ENCODE results near the gene TMEM125. TPM values are rescaled to one million over a fixed set of nuclear protein-coding genes. Genes with fewer than 3 reads are reported as not detected.

TMEM125 gene
- total and polyA plus RNA-seq, 3 donors from 2014 or later: 0.71 to 2.2 (median 2.0) TPM

GRCh38 chr1:43274804-43275180 lies 5.0 kb downstream of the TMEM125 start:
- Histone ChIP-seq H3K27me3 (no peaks in the 10 kb centered on the region), H3K27ac (no peak overlapping the region), H3K4me1 (peaks cover 12% of the 10 kb centered on the region), H3K9me3 (no peaks in the 10 kb centered on the region), H3K4me3 (no peak overlapping the region), H3K36me3 (ENCODE audit: low read depth, missing control alignments) (no peaks in the 10 kb centered on the region)
- WGBS, 2 donors: 69 to 85% methylated on average over 8 of the region's 8 CpGs
- no peak for DNase-seq
- no peak for TF ChIP-seq CTCF (IDR thresholded peaks at IDR 0.05)
- TF ChIP-seq POLR2A (IDR thresholded peaks at IDR 0.05): no peak
- intact Hi-C loops (cut with DNase I; ENCODE audit: low total_unique reads): no loop called here

DNA sequence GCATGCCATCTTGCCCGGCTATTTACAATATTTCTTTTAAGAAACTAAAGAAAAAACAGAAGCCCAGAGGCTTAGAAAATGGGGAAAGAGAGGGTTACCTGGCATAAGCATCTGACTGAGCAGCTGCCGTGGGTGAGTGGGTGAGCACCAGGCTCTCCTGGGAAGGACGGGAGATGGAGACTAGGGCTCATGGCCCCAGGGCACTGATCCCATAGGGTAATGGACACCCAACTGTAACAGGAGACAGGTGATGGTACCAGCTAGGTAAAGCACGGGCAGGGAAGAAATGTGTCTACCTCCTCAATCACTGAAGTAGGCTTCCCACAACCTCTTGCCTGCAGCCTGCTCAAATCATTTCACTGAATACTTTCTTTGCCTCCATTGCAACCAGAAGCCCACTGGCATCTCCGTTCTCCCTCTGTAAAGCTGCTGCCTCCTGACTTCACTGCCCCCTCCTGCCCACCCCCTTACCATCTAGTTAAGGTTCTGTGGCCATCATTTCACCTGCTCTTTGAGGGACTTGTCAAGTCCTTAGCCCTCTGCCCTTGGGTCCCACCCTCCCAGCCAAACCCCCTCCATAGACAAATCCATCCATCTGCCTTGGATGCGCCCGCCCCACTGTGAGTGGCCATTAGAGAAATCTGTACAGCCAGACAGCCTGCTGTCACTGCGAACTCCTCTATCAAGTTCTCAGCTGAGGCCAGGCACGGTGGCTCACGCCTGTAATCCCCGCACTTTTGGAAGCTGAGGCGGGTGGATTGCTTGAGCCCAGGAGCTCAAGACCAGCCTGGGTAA lies 6.2 kb downstream of the TMEM125 start:
- TF ChIP-seq POLR2A (IDR thresholded peaks at IDR 0.05): no peak
- no peak for TF ChIP-seq CTCF (IDR thresholded peaks at IDR 0.05)
- H3K9me3 ChIP-seq: no peaks in the 10 kb centered on the region
- H3K36me3 ChIP-seq (ENCODE audit: low read depth, missing control alignments): no peaks in the 10 kb centered on the region
- H3K27ac ChIP-seq: no peak overlapping the region
- H3K27me3 ChIP-seq: no peaks in the 10 kb centered on the region
- H3K4me3 ChIP-seq: no peak overlapping the region
- H3K4me1 ChIP-seq: peaks cover 8% of the 10 kb centered on the region
- no peak for DNase-seq
- intact Hi-C loops (cut with DNase I; ENCODE audit: low total_unique reads): no loop called here
- 80 to 94% methylated on average over 11 to 12 of the region's 12 CpGs for WGBS, 2 donors

GRCh38 chr1:43276673-43277072 lies 6.9 kb downstream of the TMEM125 start:
- TF ChIP-seq POLR2A (IDR thresholded peaks at IDR 0.05): no peak
- TF ChIP-seq CTCF (IDR thresholded peaks at IDR 0.05): no peak
- intact Hi-C loops (cut with DNase I; ENCODE audit: low total_unique reads): no loop called here
- DNase-seq: no peak
- Histone ChIP-seq H3K27ac (no peak overlapping the region), H3K4me3 (no peak overlapping the region), H3K9me3 (no peaks in the 10 kb centered on the region), H3K4me1 (peaks cover 8% of the 10 kb centered on the region), H3K36me3 (ENCODE audit: low read depth, missing control alignments) (no peaks in the 10 kb centered on the region), H3K27me3 (no peaks in the 10 kb centered on the region)
- 47 to 61% methylated on average over 7 of the region's 7 CpGs for WGBS, 2 donors

DNA sequence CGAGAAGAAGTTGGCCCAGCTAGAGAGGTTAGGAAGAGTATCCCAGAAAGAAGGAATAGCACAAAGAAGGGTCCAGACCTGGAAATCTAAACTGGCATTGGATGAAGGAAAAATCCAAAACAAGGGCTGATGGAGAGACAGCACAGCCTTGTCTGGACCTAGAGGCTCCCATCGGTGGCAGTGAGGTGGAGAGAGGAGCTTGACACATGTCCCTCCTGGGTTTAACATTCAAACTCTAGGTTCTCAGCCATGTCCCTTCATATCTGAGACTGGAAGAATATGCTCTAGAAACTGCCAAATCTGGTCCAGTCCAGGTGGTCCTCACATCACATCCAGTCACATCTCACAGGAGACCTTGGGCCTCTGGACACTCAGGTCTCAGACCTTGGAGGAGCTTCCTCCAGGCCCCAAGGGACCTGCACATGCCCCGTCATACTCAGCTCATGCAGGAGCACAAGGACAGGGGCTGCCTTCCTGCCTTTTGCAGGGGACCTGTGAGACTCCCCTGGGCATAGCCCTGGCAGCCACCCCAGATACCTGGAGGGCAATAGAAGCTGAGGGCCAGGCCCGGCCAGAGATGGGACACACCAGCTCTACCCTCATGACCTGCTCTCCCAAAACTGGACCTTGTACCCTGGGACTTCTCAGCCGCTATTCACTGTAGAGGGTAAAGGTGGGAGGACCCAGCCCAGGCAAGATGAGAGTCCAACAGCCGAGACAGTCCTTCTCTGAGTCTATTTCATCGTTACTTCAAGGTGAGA lies 7.5 kb downstream of the TMEM125 start:
- no peaks in the 10 kb centered on the region for H3K27me3 ChIP-seq
- no peak for TF ChIP-seq CTCF (IDR thresholded peaks at IDR 0.05)
- no peak for TF ChIP-seq POLR2A (IDR thresholded peaks at IDR 0.05)
- 73 to 89% methylated on average over 7 of the region's 7 CpGs for WGBS, 2 donors
- no peaks in the 10 kb centered on the region for H3K9me3 ChIP-seq
- H3K36me3 ChIP-seq (ENCODE audit: low read depth, missing control alignments): no peaks in the 10 kb centered on the region
- no peak for DNase-seq
- no peak overlapping the region for H3K27ac ChIP-seq
- intact Hi-C loops (cut with DNase I; ENCODE audit: low total_unique reads): no loop called here
- H3K4me1 ChIP-seq: peaks cover 8% of the 10 kb centered on the region
- H3K4me3 ChIP-seq: no peak overlapping the region

Measured in testis (tissue), 3 donors.